Suprapubic skin (tissue), 4 donors: Measurements from ENCODE around the gene TTC22. TPM values are rescaled to one million over a fixed set of nuclear protein-coding genes. Genes with fewer than 3 reads are reported as not detected.
A peak's percentile ranks its signal among the peaks of the same experiment; 100 is the strongest.

Experiments used
- DNase-seq, 2 donors: peaks; one replicate each; pipeline ENCODE4 v3.0.0-alpha.2; 2019; ENCODE audit warnings: low spot score in 2 of 2
- H3K27ac ChIP-seq: fragments of 200-600 bp; sonication (generic); one replicate; pipeline ENCODE4 v1.5.1; 2019
- H3K27me3 ChIP-seq: fragments of 200-600 bp; sonication (generic); one replicate; pipeline ENCODE4 v1.5.1; 2019
- H3K36me3 ChIP-seq: fragments of 200-600 bp; sonication (generic); one replicate; pipeline ENCODE4 v1.5.1; 2019
- H3K4me1 ChIP-seq: fragments of 200-600 bp; sonication (generic); one replicate; pipeline ENCODE4 v1.5.1; 2019
- H3K4me3 ChIP-seq: fragments of 200-600 bp; sonication (generic); one replicate; pipeline ENCODE4 v1.5.1; 2019; ENCODE audit warnings: mild to moderate bottlenecking
- H3K9me3 ChIP-seq: fragments of 200-600 bp; sonication (generic); one replicate; pipeline ENCODE4 v1.5.1; 2019
- CTCF ChIP-seq, 2 donors: fragments of 200-600 bp in 1 of 2; fragments of 450-650 bp in 1 of 2; sonication (generic) in 1 of 2; IDR thresholded peaks; one replicate each; pipeline ENCODE4 v1.5.1; 2016 to 2019; ENCODE audit warnings: antibody characterized with exemption in 2 of 2, mild to moderate bottlenecking in 1 of 2, moderate library complexity in 1 of 2
- EP300 ChIP-seq: sonication (generic); formaldehyde crosslinking; IDR thresholded peaks from one replicate; pipeline ENCODE4 v1.6.1; 2017; ENCODE audit warnings: antibody characterized with exemption
- POLR2A ChIP-seq, 2 donors: fragments of 450-650 bp; IDR thresholded peaks; one replicate each; pipeline ENCODE4 v1.6.1; 2017; ENCODE audit warnings: antibody characterized with exemption in 2 of 2, mild to moderate bottlenecking in 2 of 2, moderate library complexity in 2 of 2
- POLR2AphosphoS5 ChIP-seq, 3 donors: sonication (generic); formaldehyde crosslinking; IDR thresholded peaks; one replicate each; pipeline ENCODE4 v1.6.1; 2017; ENCODE audit warnings: antibody characterized with exemption in 3 of 3
- WGBS: methylation state at CpG from one replicate; pipeline ENCODE4 v1.1.5; 2018; 5-methylcytosine and 5-hydroxymethylcytosine counted together
- total RNA-seq, 4 donors: library from RNA; depleted of rRNA; stranded (reverse); fragments of >200 nt; gene quantifications; one replicate each; pipeline ENCODE4 v1.1.0, GENCODE V29; 2016

The TTC22 gene
- total RNA-seq, 4 donors from 2014 or later, result 37.4 to 64.0 (median 58.0) TPM

- Histone ChIP-seq H3K4me3 (no peak overlapping the region), H3K4me1 (peaks cover 59% of the 10 kb centered on the region), H3K9me3 (no peaks in the 10 kb centered on the region), H3K27me3 (peaks cover 12% of the 10 kb centered on the region), H3K27ac (peak overlapping the region; percentile 78), H3K36me3 (no peaks in the 10 kb centered on the region)
- TF ChIP-seq POLR2AphosphoS5 (IDR thresholded peaks at IDR 0.05) (no peak), CTCF (IDR thresholded peaks at IDR 0.05) (no peak), EP300 (no peak), POLR2A (IDR thresholded peaks at IDR 0.05) (no peak)
- no peak for DNase-seq
- 90% methylated on average over 2 of the region's 2 CpGs for WGBS
Measured at GRCh38 chr1:54796902-54797301, 4.2 kb downstream of the TTC22 start.

GRCh38 chr1:54795841-54796468, 5.2 kb downstream of the TTC22 start:
- TF ChIP-seq CTCF (IDR thresholded peaks at IDR 0.05), result no peak
- no peak for TF ChIP-seq POLR2AphosphoS5 (IDR thresholded peaks at IDR 0.05)
- TF ChIP-seq POLR2A (IDR thresholded peaks at IDR 0.05), result no peak
- TF ChIP-seq EP300, result no peak
- Histone ChIP-seq H3K36me3 (no peaks in the 10 kb centered on the region), H3K27ac (peak overlapping the region; percentile 78), H3K9me3 (no peaks in the 10 kb centered on the region), H3K4me1 (peaks cover 50% of the 10 kb centered on the region), H3K4me3 (no peak overlapping the region), H3K27me3 (peaks cover 3% of the 10 kb centered on the region)
- WGBS, result 90% methylated on average over 12 of the region's 18 CpGs
- no peak for DNase-seq

GRCh38 chr1:54795356-54795665, 5.8 kb downstream of the TTC22 start:
- DNase-seq, result no peak
- Histone ChIP-seq H3K4me3 (no peak overlapping the region), H3K9me3 (no peaks in the 10 kb centered on the region), H3K27me3 (no peaks in the 10 kb centered on the region), H3K4me1 (peaks cover 43% of the 10 kb centered on the region), H3K36me3 (no peaks in the 10 kb centered on the region), H3K27ac (peak overlapping the region; percentile 78)
- TF ChIP-seq EP300, result no peak
- TF ChIP-seq POLR2AphosphoS5 (IDR thresholded peaks at IDR 0.05), result no peak
- TF ChIP-seq CTCF (IDR thresholded peaks at IDR 0.05), result no peak
- no peak for TF ChIP-seq POLR2A (IDR thresholded peaks at IDR 0.05)
- WGBS, result 62% methylated on average over 4 of the region's 4 CpGs

- no peak for DNase-seq
- no peaks in the 10 kb centered on the region for H3K27me3 ChIP-seq
- H3K4me3 ChIP-seq, result no peak overlapping the region
- H3K27ac ChIP-seq, result peak overlapping the region; percentile 78
- no peaks in the 10 kb centered on the region for H3K36me3 ChIP-seq
- no peaks in the 10 kb centered on the region for H3K9me3 ChIP-seq
- 69% methylated on average over 2 of the region's 4 CpGs for WGBS
- TF ChIP-seq POLR2AphosphoS5 (IDR thresholded peaks at IDR 0.05) (no peak), CTCF (IDR thresholded peaks at IDR 0.05) (no peak), EP300 (no peak), POLR2A (IDR thresholded peaks at IDR 0.05) (no peak)
- H3K4me1 ChIP-seq, result peaks cover 37% of the 10 kb centered on the region
Measured at GRCh38 chr1:54794451-54795355, 6.4 kb downstream of the TTC22 start.

- no peaks in the 10 kb centered on the region for H3K9me3 ChIP-seq
- 41% methylated on average over 7 of the region's 7 CpGs for WGBS
- no peak overlapping the region for H3K27ac ChIP-seq
- no peaks in the 10 kb centered on the region for H3K36me3 ChIP-seq
- no peak for DNase-seq
- TF ChIP-seq CTCF (IDR thresholded peaks at IDR 0.05), result no peak
- TF ChIP-seq EP300, result no peak
- TF ChIP-seq POLR2AphosphoS5 (IDR thresholded peaks at IDR 0.05), result no peak
- no peak for TF ChIP-seq POLR2A (IDR thresholded peaks at IDR 0.05)
- H3K4me3 ChIP-seq, result no peak overlapping the region
- H3K27me3 ChIP-seq, result no peaks in the 10 kb centered on the region
- peaks cover 30% of the 10 kb centered on the region for H3K4me1 ChIP-seq
Measured at GRCh38 chr1:54792686-54793282, 8.3 kb downstream of the TTC22 start.
